Measurements from ENCODE around the gene KPNA3.

KPNA3 gene

DNA sequence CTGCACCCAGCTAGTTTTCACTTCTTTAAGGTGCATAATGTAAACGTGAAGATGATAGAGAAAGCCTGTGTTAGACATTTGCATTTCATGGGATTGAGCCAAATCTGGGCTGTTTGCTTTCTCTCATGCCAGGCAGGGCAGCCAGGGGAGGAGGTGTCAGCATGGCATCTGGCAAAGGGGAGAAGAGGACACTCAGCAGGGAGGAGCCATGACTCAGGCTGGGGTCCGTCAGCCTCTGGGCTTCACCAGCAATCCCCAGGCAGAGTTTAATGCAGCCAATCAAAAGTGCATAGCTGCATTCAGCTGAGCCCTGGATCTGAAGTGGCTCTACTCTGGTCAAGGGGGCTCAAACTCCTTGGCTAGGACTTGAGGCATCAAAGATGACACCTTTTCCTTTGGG is 124.7 kb downstream of the KPNA3 start:
- DNase-seq (ENCODE audit: extremely low read depth, insufficient read length), result no peak
- H3K36me3 ChIP-seq (ENCODE audit: control insufficient read depth, insufficient read depth, low read length), result peaks cover 4% of the 10 kb centered on the region
- no peaks in the 10 kb centered on the region for H3K27me3 ChIP-seq (replicated peaks; ENCODE audit: control insufficient read depth, insufficient read depth, low read length)
- TF ChIP-seq, protein P1, sequence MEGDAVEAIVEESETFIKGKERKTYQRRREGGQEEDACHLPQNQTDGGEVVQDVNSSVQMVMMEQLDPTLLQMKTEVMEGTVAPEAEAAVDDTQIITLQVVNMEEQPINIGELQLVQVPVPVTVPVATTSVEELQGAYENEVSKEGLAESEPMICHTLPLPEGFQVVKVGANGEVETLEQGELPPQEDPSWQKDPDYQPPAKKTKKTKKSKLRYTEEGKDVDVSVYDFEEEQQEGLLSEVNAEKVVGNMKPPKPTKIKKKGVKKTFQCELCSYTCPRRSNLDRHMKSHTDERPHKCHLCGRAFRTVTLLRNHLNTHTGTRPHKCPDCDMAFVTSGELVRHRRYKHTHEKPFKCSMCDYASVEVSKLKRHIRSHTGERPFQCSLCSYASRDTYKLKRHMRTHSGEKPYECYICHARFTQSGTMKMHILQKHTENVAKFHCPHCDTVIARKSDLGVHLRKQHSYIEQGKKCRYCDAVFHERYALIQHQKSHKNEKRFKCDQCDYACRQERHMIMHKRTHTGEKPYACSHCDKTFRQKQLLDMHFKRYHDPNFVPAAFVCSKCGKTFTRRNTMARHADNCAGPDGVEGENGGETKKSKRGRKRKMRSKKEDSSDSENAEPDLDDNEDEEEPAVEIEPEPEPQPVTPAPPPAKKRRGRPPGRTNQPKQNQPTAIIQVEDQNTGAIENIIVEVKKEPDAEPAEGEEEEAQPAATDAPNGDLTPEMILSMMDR (IDR thresholded peaks at IDR 0.05; ENCODE audit: insufficient read depth, low read length, poor library complexity, severe bottlenecking), result no peak
- no peak overlapping the region for H3K4me3 ChIP-seq (replicated peaks; ENCODE audit: low read depth, low read length)

DNA sequence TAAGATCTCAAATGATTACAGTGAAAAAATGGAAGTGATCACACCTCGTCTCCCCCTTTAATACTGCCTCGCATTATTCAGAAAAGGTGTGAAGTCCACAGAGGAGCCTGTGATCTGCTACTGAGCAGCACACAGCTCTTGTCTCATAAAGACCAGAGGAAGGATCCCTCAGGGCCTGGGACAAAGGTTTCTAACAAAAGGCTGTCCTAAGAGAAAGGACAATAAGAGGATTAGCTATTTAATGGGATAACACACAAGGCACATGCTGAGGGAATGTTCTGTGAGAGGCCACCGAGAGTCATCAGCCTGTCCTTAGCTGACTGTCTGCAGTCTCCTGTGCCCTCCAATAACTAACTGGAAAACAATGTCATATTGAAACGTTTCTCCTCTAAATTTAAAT is 127.9 kb downstream of the KPNA3 start:
- Histone ChIP-seq H3K36me3 (ENCODE audit: control insufficient read depth, insufficient read depth, low read length) (peaks cover 4% of the 10 kb centered on the region), H3K27me3 (replicated peaks; ENCODE audit: control insufficient read depth, insufficient read depth, low read length) (no peaks in the 10 kb centered on the region), H3K4me3 (replicated peaks; ENCODE audit: low read depth, low read length) (no peak overlapping the region)
- TF ChIP-seq, protein P1 (IDR thresholded peaks at IDR 0.05; ENCODE audit: insufficient read depth, low read length, poor library complexity, severe bottlenecking), result no peak
- no peak for DNase-seq (ENCODE audit: extremely low read depth, insufficient read length)

DNA sequence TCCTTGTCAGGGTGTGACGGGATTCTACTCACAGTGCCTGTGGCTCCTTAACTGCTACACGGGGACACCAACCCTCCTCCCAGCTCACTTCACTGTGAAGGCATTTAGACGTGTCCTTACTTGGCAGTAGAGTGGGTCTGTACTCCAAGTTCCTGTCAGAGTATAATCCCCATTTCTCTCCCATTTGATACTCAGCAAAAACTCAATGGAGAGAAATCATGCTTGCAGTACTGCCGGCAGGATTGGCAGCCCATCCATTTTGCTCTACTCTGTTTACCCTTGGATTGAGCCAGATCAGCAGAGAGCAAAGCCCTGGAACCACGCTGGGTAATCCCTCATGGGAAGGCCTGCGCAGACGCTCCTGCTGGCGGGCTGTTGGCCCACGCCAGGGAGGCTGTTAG is 135.2 kb downstream of the KPNA3 start:
- DNase-seq (ENCODE audit: extremely low read depth, insufficient read length), result no peak
- TF ChIP-seq, protein P1 (IDR thresholded peaks at IDR 0.05; ENCODE audit: insufficient read depth, low read length, poor library complexity, severe bottlenecking), result no peak
- H3K36me3 ChIP-seq (ENCODE audit: control insufficient read depth, insufficient read depth, low read length), result no peaks in the 10 kb centered on the region
- H3K4me3 ChIP-seq (replicated peaks; ENCODE audit: low read depth, low read length), result no peak overlapping the region
- H3K27me3 ChIP-seq (replicated peaks; ENCODE audit: control insufficient read depth, insufficient read depth, low read length), result no peaks in the 10 kb centered on the region

DNA sequence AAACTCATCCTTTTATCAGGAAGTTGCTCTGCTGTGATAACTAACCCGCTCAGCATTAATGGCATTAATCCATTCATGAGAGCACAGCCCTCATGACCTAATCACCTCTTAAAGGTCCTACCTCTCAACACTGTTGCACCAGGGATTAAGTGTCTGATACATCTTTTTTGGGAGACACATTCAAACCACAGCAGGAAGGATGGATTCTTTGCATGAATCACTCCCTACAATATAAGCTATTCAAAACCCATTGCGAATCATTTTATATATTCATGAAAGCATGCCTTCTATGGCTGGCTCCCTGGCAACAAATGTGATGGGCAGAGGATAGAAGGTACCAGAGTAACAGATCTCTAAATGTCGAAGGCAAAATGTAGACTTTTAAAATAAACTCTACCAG is 136.6 kb downstream of the KPNA3 start:
- Histone ChIP-seq H3K36me3 (ENCODE audit: control insufficient read depth, insufficient read depth, low read length) (no peaks in the 10 kb centered on the region), H3K27me3 (replicated peaks; ENCODE audit: control insufficient read depth, insufficient read depth, low read length) (no peaks in the 10 kb centered on the region), H3K4me3 (replicated peaks; ENCODE audit: low read depth, low read length) (no peak overlapping the region)
- no peak for DNase-seq (ENCODE audit: extremely low read depth, insufficient read length)
- TF ChIP-seq, protein P1 (IDR thresholded peaks at IDR 0.05; ENCODE audit: insufficient read depth, low read length, poor library complexity, severe bottlenecking), result no peak

DNA sequence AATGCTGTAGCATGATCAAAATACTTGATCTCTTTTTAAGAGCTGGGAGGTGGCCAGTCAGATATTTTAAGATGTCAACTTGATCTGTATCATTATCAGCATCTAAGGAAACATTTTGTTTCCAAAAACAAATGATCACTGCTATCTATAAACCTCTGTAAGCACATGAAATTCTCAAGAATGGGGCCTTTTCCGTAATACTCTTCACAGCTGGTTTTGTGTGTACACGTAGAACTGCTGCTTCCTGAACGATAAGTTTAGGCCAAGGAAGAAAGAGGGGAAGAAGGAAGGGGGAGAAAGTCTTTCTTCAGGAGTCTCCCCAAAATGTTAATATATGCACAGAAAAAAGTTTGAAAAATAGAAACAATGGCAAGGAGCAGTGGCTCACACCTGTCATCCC is 138.5 kb downstream of the KPNA3 start:
- no peak for DNase-seq (ENCODE audit: extremely low read depth, insufficient read length)
- Histone ChIP-seq H3K4me3 (replicated peaks; ENCODE audit: low read depth, low read length) (no peak overlapping the region), H3K36me3 (ENCODE audit: control insufficient read depth, insufficient read depth, low read length) (no peaks in the 10 kb centered on the region), H3K27me3 (replicated peaks; ENCODE audit: control insufficient read depth, insufficient read depth, low read length) (no peaks in the 10 kb centered on the region)
- TF ChIP-seq, protein P1 (IDR thresholded peaks at IDR 0.05; ENCODE audit: insufficient read depth, low read length, poor library complexity, severe bottlenecking), result no peak

DNA sequence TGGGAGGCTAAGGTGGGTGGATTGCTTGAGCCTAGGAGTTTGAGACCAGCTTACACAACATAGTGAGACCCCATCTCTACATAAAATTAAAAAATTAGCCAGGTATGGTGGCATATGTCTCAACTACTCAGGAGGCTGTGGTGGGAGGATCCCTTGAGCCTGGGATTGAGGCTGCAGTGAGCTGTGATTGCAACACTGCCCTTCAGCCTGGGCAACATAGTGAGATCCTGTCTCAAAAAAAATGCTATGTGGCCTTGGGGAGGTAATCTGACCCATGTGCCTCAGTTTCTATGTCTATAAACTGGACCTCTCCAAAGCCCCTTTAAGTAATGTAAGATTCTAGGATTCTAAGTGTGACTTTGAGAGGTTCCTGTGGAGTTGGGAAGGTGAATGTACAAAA is 139.0 kb downstream of the KPNA3 start:
- no peak for DNase-seq (ENCODE audit: extremely low read depth, insufficient read length)
- Histone ChIP-seq H3K36me3 (ENCODE audit: control insufficient read depth, insufficient read depth, low read length) (no peaks in the 10 kb centered on the region), H3K4me3 (replicated peaks; ENCODE audit: low read depth, low read length) (no peak overlapping the region), H3K27me3 (replicated peaks; ENCODE audit: control insufficient read depth, insufficient read depth, low read length) (no peaks in the 10 kb centered on the region)
- TF ChIP-seq, protein P1 (IDR thresholded peaks at IDR 0.05; ENCODE audit: insufficient read depth, low read length, poor library complexity, severe bottlenecking), result no peak
